Prostate gland (tissue), 2 donors: ENCODE measurements around the gene CNPPD1. TPM values are rescaled to one million over a fixed set of nuclear protein-coding genes. Genes with fewer than 3 reads are reported as not detected.

Source experiments
- DNase-seq: peaks from one replicate; pipeline ENCODE4 v3.0.0-alpha.2; 2019; ENCODE audit warnings: low spot score
- H3K27ac ChIP-seq, 2 donors: fragments of 200-600 bp; sonication (generic); 2 replicates each; pipeline ENCODE4 v1.5.1; 2017 to 2019
- H3K27me3 ChIP-seq: fragments of 200-600 bp; sonication (generic); replicated peaks from 2 replicates; pipeline ENCODE4 v1.5.1; 2019; ENCODE audit not compliant: insufficient read depth
- H3K36me3 ChIP-seq, 2 donors: fragments of 200-600 bp; sonication (generic); 1 replicate in 1 of 2; 2 replicates in 1 of 2; pipeline versions ENCODE4 v1.5.1 to v1.8.1; 2017 to 2019
- H3K4me1 ChIP-seq: fragments of 200-600 bp; sonication (generic); replicated peaks from 2 replicates; pipeline ENCODE4 v1.5.1; 2019
- H3K4me3 ChIP-seq, 2 donors: fragments of 200-600 bp; sonication (generic); 2 replicates each; pipeline ENCODE4 v1.5.1; 2017 to 2019
- H3K9me3 ChIP-seq: fragments of 200-600 bp; sonication (generic); 2 replicates; pipeline ENCODE4 v1.5.1; 2017
- POLR2A ChIP-seq: fragments of 450-650 bp; IDR thresholded peaks from one replicate; pipeline ENCODE4 v1.6.1; 2016; ENCODE audit warnings: antibody characterized with exemption, mild to moderate bottlenecking
- POLR2AphosphoS5 ChIP-seq: sonication (generic); formaldehyde crosslinking; IDR thresholded peaks from one replicate; pipeline ENCODE4 v1.6.1; 2017; ENCODE audit warnings: antibody characterized with exemption
- WGBS: methylation state at CpG from one replicate; pipeline ENCODE4 v1.1.5; 2018; 5-methylcytosine and 5-hydroxymethylcytosine counted together
- intact Hi-C: fragments of 100-400 bp; cut with DNase I; formaldehyde crosslinking; loops from one replicate; pipeline ENCODE4 v1.14.2; 2022
- total RNA-seq, 2 donors: library from RNA; depleted of rRNA; stranded (reverse); fragments of >200 nt; gene quantifications; one replicate each; pipeline ENCODE4 v1.1.0, GENCODE V29; 2016
- TF ChIP-seq, protein P1 (sequence below), 4 experiments: fragments of 200-600 bp in 2 of 4; fragments of 450-650 bp in 2 of 4; sonication (generic) in 2 of 4; IDR thresholded peaks; 1 replicate in 3 of 4; 2 replicates in 1 of 4; pipeline ENCODE4 v1.5.1; 2016 to 2019; ENCODE audit warnings: antibody characterized with exemption in 4 of 4, mild to moderate bottlenecking in 2 of 4, moderate library complexity in 2 of 4

CNPPD1 gene
- total RNA-seq, 2 donors from 2014 or later, result 53.6 to 60.1 TPM

DNA sequence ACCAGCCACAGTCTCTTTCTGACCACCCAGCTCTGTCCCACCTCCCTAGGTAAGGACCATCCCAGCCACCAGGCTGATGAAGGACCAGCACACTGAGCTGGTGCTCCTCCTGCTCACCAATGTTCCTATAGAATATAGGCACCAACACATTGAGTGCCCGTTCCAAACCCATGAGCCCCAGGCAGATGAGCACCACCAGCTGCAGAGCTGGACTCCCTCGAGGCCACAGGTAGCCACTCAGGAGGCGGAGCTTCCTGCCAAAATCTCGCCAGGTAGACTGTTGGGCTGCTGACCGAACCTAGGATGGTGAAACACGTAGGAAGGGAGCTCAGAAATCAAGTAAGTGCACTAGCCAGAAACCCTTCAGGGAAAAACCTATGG is 39.8 kb upstream of the CNPPD1 start:
- DNase-seq, result no peak
- Histone ChIP-seq H3K9me3 (no peaks in the 10 kb centered on the region), H3K4me3 (no peak overlapping the region), H3K36me3 (peaks cover 10 to 12% of the 10 kb centered on the region in 2 donors), H3K27ac (no peak overlapping the region), H3K4me1 (peaks cover 22% of the 10 kb centered on the region), H3K27me3 (no peaks in the 10 kb centered on the region)
- TF ChIP-seq POLR2A (no peak), POLR2AphosphoS5 (no peak)
- TF ChIP-seq, protein P1, sequence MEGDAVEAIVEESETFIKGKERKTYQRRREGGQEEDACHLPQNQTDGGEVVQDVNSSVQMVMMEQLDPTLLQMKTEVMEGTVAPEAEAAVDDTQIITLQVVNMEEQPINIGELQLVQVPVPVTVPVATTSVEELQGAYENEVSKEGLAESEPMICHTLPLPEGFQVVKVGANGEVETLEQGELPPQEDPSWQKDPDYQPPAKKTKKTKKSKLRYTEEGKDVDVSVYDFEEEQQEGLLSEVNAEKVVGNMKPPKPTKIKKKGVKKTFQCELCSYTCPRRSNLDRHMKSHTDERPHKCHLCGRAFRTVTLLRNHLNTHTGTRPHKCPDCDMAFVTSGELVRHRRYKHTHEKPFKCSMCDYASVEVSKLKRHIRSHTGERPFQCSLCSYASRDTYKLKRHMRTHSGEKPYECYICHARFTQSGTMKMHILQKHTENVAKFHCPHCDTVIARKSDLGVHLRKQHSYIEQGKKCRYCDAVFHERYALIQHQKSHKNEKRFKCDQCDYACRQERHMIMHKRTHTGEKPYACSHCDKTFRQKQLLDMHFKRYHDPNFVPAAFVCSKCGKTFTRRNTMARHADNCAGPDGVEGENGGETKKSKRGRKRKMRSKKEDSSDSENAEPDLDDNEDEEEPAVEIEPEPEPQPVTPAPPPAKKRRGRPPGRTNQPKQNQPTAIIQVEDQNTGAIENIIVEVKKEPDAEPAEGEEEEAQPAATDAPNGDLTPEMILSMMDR (IDR thresholded peaks at IDR 0.05), result no peak
- WGBS, result 90% methylated on average over 6 of the region's 6 CpGs
- intact Hi-C loops, result loop anchor here (5.0 to 10.0 kb wide), 2 partner anchors 39 to 78 kb away; partner anchors contain the start of genes CNPPD1 and RETREG2

DNA sequence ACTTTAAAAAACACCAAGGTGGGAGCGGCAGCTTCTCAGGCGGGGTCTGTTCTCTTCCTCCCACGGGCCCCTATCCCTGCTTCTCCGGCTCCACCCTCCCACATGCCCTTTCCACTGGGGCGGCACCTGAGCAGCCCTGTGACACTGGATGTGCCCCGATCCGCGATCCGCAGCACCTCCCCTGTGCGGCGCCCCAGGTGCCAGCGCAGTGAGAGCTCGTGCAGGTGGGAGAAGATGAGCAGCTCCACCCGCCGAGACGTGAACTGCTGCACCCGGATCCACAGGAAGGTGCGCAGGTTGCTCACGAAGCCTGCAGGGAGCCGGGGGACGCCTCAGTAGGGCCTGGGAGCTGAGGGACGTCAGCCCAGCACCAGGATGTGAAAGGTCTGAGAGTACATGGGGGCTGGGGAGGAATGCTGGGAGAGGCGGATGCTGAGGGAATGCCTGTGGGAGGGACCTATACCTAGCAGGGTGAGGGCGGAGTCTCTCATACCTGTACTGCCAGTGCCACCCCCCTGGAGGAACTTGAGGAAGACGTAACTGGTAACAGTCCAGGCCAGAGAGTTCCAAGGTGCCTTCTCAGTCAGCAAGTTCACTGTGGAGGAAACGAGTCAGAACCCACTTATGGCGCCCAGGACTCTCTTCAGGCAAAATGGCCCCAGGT is 39.3 kb upstream of the CNPPD1 start:
- H3K4me3 ChIP-seq, result no peak overlapping the region
- H3K27ac ChIP-seq, result no peak overlapping the region
- H3K36me3 ChIP-seq, result peaks cover 10 to 11% of the 10 kb centered on the region in 2 donors
- no peak for DNase-seq
- peaks cover 22% of the 10 kb centered on the region for H3K4me1 ChIP-seq
- no peaks in the 10 kb centered on the region for H3K27me3 ChIP-seq
- WGBS, result 91% methylated on average over 27 of the region's 27 CpGs
- no peaks in the 10 kb centered on the region for H3K9me3 ChIP-seq
- TF ChIP-seq POLR2A (no peak), POLR2AphosphoS5 (no peak)
- TF ChIP-seq, protein P1 (IDR thresholded peaks at IDR 0.05), result no peak
- intact Hi-C loops, result loop anchor here (5.0 to 10.0 kb wide), 2 partner anchors 39 to 79 kb away; partner anchors contain the start of genes CNPPD1 and RETREG2

DNA sequence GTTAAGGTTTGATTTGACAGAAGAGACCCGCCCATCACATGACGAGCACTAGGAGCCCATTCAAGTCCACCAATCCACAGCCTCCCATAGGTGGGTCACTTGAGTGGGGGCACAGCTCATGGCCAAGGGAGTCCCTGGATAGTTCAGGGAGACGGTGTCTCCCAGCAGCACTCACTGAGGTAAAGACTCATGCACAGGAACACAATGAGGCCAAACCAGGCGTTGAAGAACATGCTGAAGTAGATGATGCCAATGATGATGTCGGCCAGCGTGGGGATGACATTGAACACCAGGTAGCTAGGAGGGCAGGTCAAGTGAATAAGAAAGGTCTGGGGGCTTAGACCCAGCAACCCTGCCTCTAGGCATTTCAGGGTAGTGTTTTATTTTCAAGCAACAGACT is 38.1 kb upstream of the CNPPD1 start:
- Histone ChIP-seq H3K36me3 (peaks cover 6 to 11% of the 10 kb centered on the region in 2 donors), H3K27ac (no peak overlapping the region), H3K9me3 (no peaks in the 10 kb centered on the region), H3K27me3 (no peaks in the 10 kb centered on the region), H3K4me1 (peaks cover 22% of the 10 kb centered on the region), H3K4me3 (no peak overlapping the region)
- WGBS, result 91% methylated on average over 6 of the region's 6 CpGs
- no peak for DNase-seq
- intact Hi-C loops, result loop anchor here (5.0 to 10.0 kb wide), 2 partner anchors 37 to 80 kb away; partner anchors contain the start of genes CNPPD1 and RETREG2
- no peak for TF ChIP-seq POLR2AphosphoS5
- TF ChIP-seq, protein P1 (IDR thresholded peaks at IDR 0.05), result no peak
- TF ChIP-seq POLR2A, result no peak

DNA sequence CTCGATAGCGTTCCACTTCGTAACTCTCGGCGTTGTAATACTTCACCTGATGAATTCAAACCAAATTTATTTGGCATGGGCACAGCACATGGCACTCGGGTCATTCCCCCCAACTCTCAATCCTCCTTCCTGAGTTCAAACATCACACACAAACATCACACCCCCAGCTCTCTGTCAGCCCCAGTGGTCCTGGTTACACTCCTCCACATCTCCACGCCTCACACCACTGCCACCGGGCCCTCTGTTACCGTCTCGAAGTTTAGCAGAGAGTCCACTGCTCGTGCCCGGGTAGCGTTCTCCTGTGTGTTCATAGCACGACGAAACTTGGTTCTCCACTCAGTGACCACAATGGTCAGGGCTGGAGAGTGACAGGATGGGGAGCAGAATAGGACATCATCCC is 37.4 kb upstream of the CNPPD1 start:
- Histone ChIP-seq H3K36me3 (peaks cover 6 to 14% of the 10 kb centered on the region in 2 donors), H3K27ac (no peak overlapping the region), H3K9me3 (no peaks in the 10 kb centered on the region), H3K27me3 (no peaks in the 10 kb centered on the region), H3K4me3 (no peak overlapping the region), H3K4me1 (peaks cover 15% of the 10 kb centered on the region)
- 94% methylated on average over 15 of the region's 15 CpGs for WGBS
- TF ChIP-seq POLR2AphosphoS5 (no peak), POLR2A (no peak)
- TF ChIP-seq, protein P1 (IDR thresholded peaks at IDR 0.05), result no peak
- intact Hi-C loops, result loop anchor here (10.0 kb wide), 1 partner anchor 81 kb away; no protein-coding TSS in a partner anchor
- no peak for DNase-seq
